B cell (primary cell): ENCODE data around the gene MXRA5. TPM values are rescaled to one million over a fixed set of nuclear protein-coding genes. Genes with fewer than 3 reads are reported as not detected.

ENCODE experiments used
- ATAC-seq: fragments of 200-7000 bp; cut with Tn5 transposase; one replicate; pipeline ENCODE4 v1.10.0; 2021; ENCODE audit warnings: low read depth, mild to moderate bottlenecking, moderate number of reproducible peaks, moderate library complexity
- CTCF ChIA-PET: fragments of 350-600 bp; sonication (Branson Sonifier 250); formaldehyde crosslinking; loops from one replicate; lab custom pipeline; 2021; ENCODE audit warnings: antibody characterized with exemption, inconsistent platforms; lab: Charles Lee
- POLR2A ChIA-PET: fragments of 350-600 bp; sonication (Branson Sonifier 250); formaldehyde crosslinking; loops from one replicate; lab custom pipeline; 2021; ENCODE audit warnings: antibody characterized with exemption; lab: Charles Lee
- DNase-seq: peaks from one replicate; pipeline ENCODE4 v3.0.0; 2013
- H2AFZ ChIP-seq: 2 replicates; pipeline ENCODE4 v1.6.1; 2012; ENCODE audit warnings: mild to moderate bottlenecking, low read depth, low read length; ENCODE audit not compliant: insufficient read depth, poor library complexity, severe bottlenecking
- H3K27ac ChIP-seq, 2 donors: 1 replicate in 1 of 2; 2 replicates in 1 of 2; pipeline ENCODE4 v1.5.1; 2012 to 2013; ENCODE audit warnings: low read length in 2 of 2, mild to moderate bottlenecking in 2 of 2, moderate library complexity in 1 of 2
- H3K27me3 ChIP-seq, 4 experiments: fragments of 200-600 bp in 1 of 4; sonication (generic) in 1 of 4; replicated peaks in 1 of 4; 1 replicate in 2 of 4; 2 replicates in 2 of 4; pipeline versions ENCODE4 v1.6.1 to v1.7.0; 2013 to 2016; ENCODE audit warnings: low read length in 3 of 4, mild to moderate bottlenecking in 2 of 4, mixed read lengths in 1 of 4, moderate library complexity in 1 of 4; ENCODE audit not compliant: insufficient read depth in 4 of 4, control insufficient read depth in 3 of 4; ENCODE audit errors: control extremely low read depth in 1 of 4
- H3K36me3 ChIP-seq, 2 experiments: replicated peaks in 1 of 2; 1 replicate in 1 of 2; 2 replicates in 1 of 2; pipeline versions ENCODE4 v1.6.1 to v1.7.1; 2013; ENCODE audit warnings: low read length in 1 of 2; ENCODE audit not compliant: insufficient read depth in 2 of 2, control insufficient read depth in 1 of 2; ENCODE audit errors: control extremely low read depth in 1 of 2, extremely low read depth in 1 of 2
- H3K4me1 ChIP-seq, 2 donors: fragments of 200-600 bp in 1 of 2; sonication (generic) in 1 of 2; 1 replicate in 1 of 2; 2 replicates in 1 of 2; pipeline versions ENCODE4 v1.5.1 to v1.6.1; 2013 to 2017; ENCODE audit warnings: low read length in 2 of 2; ENCODE audit not compliant: control insufficient read depth in 2 of 2, insufficient read depth in 2 of 2
- H3K4me2 ChIP-seq: replicated peaks from 2 replicates; pipeline ENCODE3; 2012; ENCODE audit warnings: mild to moderate bottlenecking, low read depth, low read length; ENCODE audit not compliant: poor library complexity, severe bottlenecking
- H3K4me3 ChIP-seq, 5 experiments: fragments of 200-600 bp in 1 of 5; sonication (generic) in 1 of 5; 1 replicate in 3 of 5; 2 replicates in 2 of 5; pipeline versions ENCODE4 v1.5.1 to v1.7.0; 2011 to 2016; ENCODE audit warnings: low read length in 4 of 5, mild to moderate bottlenecking in 4 of 5, low read depth in 2 of 5, control low read depth in 1 of 5, moderate library complexity in 1 of 5; ENCODE audit not compliant: insufficient read depth in 1 of 5; ENCODE audit errors: control extremely low read depth in 1 of 5, extremely low read depth in 1 of 5
- H3K79me2 ChIP-seq: fragments of 200-600 bp; sonication (generic); one replicate; pipeline ENCODE4 v1.6.0; 2016; ENCODE audit warnings: low read length; ENCODE audit not compliant: control insufficient read depth, insufficient read depth
- H3K9ac ChIP-seq: fragments of 200-600 bp; sonication (generic); 2 replicates; pipeline ENCODE4 v1.6.1; 2017; ENCODE audit warnings: mild to moderate bottlenecking, low read length, moderate library complexity
- H3K9me3 ChIP-seq, 3 donors: one replicate each; pipeline versions ENCODE4 v1.6.1 to v1.7.1; 2013; ENCODE audit warnings: low read length in 2 of 3; ENCODE audit not compliant: control insufficient read depth in 2 of 3, insufficient read depth in 1 of 3; ENCODE audit errors: control extremely low read depth in 1 of 3
- H4K20me1 ChIP-seq: 2 replicates; pipeline ENCODE4 v1.6.0; 2012; ENCODE audit warnings: mild to moderate bottlenecking, low read length; ENCODE audit not compliant: insufficient read depth, control insufficient read depth, poor library complexity, severe bottlenecking
- H3K27ac Mint-ChIP-seq: one replicate; pipeline ENCODE4 v1.8.0; 2021; ENCODE audit warnings: mixed read lengths
- H3K27me3 Mint-ChIP-seq: one replicate; pipeline ENCODE4 v1.8.0; 2021; ENCODE audit warnings: mixed read lengths
- H3K4me1 Mint-ChIP-seq: one replicate; pipeline ENCODE4 v1.8.0; 2021; ENCODE audit warnings: mixed read lengths
- H3K4me3 Mint-ChIP-seq: one replicate; pipeline ENCODE4 v1.8.0; 2021; ENCODE audit warnings: mixed read lengths
- H3K9me3 Mint-ChIP-seq: one replicate; pipeline ENCODE4 v1.8.0; 2022; ENCODE audit warnings: mixed read lengths; ENCODE audit not compliant: insufficient read depth
- CTCF ChIP-seq: fragments of 200-600 bp; IDR thresholded peaks from one replicate; pipeline ENCODE4 v1.8.0; 2022; ENCODE audit warnings: antibody characterized with exemption, mild to moderate bottlenecking
- EZH2 ChIP-seq: IDR thresholded peaks from 2 replicates; pipeline ENCODE4 v1.6.1; 2012; ENCODE audit warnings: borderline replicate concordance, low read depth, mild to moderate bottlenecking, moderate library complexity, low read length; ENCODE audit not compliant: insufficient read depth, poor library complexity, severe bottlenecking
- WGBS: methylation state at CpG from one replicate; pipeline ENCODE4 v1.1.5; 2013; ENCODE audit warnings: missing lambda C conversion rate; ENCODE audit not compliant: insufficient coverage; 5-methylcytosine and 5-hydroxymethylcytosine counted together
- intact Hi-C: fragments of 100-400 bp; cut with micrococcal nuclease; formaldehyde crosslinking; loops from one replicate; pipeline ENCODE4 v1.10.0; 2022
- polyA plus RNA-seq: library from polyadenylated mRNA; depleted of rRNA; stranded (reverse); fragments of >200 nt; gene quantifications from 2 replicates; pipeline ENCODE4 v1.2.3, GENCODE V29; 2012
- total RNA-seq, 2 donors: library from RNA; stranded (reverse); fragments of 120-200 nt in 1 of 2; gene quantifications; 1 replicate in 1 of 2; 2 replicates in 1 of 2; pipeline versions ENCODE4 v1.2.3 to v1.2.4, GENCODE V29; 2013 to 2022

Gene MXRA5
- total and polyA plus RNA-seq, 2 donors (not counting 1 experiment from before 2014, with no cell fraction given): not detected

- WGBS: no CpG with 5 or more reads among the region's 1 CpG
- Histone ChIP-seq H3K36me3 (no peaks in the 10 kb centered on the region), H3K9ac (no peak overlapping the region), H3K4me2 (no peak overlapping the region), H3K27me3 (no peaks in the 10 kb centered on the region), H4K20me1 (no peaks in the 10 kb centered on the region), H3K27ac (no peak overlapping the region), H3K4me3 (no peak overlapping the region), H3K4me1 (no peaks in the 10 kb centered on the region), H3K79me2 (no peaks in the 10 kb centered on the region), H2AFZ (no peak overlapping the region), H3K9me3 (peaks cover 0 to 2% (median 0%) of the 10 kb centered on the region in 3 donors)
- Mint-ChIP-seq H3K9me3 (no peaks in the 10 kb centered on the region), H3K27ac (no peak overlapping the region), H3K4me1 (no peaks in the 10 kb centered on the region), H3K4me3 (no peak overlapping the region), H3K27me3 (no peaks in the 10 kb centered on the region)
- ATAC-seq (no peak), DNase-seq (no peak)
- ChIA-PET POLR2A (no interaction called here), CTCF (no interaction called here)
- TF ChIP-seq EZH2: no peak
- TF ChIP-seq CTCF: no peak
- intact Hi-C loops: no loop called here
Measured at GRCh38 chrX:3299636-3300035, 46.8 kb downstream of the MXRA5 start.

GRCh38 chrX:3295731-3296130 is 50.7 kb downstream of the MXRA5 start:
- Histone ChIP-seq H3K36me3 (no peaks in the 10 kb centered on the region), H3K4me1 (no peaks in the 10 kb centered on the region), H3K4me3 (no peak overlapping the region), H3K79me2 (no peaks in the 10 kb centered on the region), H3K4me2 (no peak overlapping the region), H3K9me3 (peaks cover 0 to 2% (median 0%) of the 10 kb centered on the region in 3 donors), H2AFZ (no peak overlapping the region), H4K20me1 (no peaks in the 10 kb centered on the region), H3K27me3 (no peaks in the 10 kb centered on the region), H3K9ac (no peak overlapping the region), H3K27ac (no peak overlapping the region)
- no peaks in the 10 kb centered on the region for H3K27me3 Mint-ChIP-seq
- ATAC-seq (no peak), DNase-seq (no peak)
- intact Hi-C loops: no loop called here
- no peak overlapping the region for H3K4me3 Mint-ChIP-seq
- 69% methylated on average over 3 of the region's 5 CpGs for WGBS
- CTCF ChIA-PET: no interaction called here
- TF ChIP-seq EZH2 (no peak), CTCF (no peak)
- H3K27ac Mint-ChIP-seq: no peak overlapping the region
- no peaks in the 10 kb centered on the region for H3K4me1 Mint-ChIP-seq
- H3K9me3 Mint-ChIP-seq: no peaks in the 10 kb centered on the region
- POLR2A ChIA-PET: no interaction called here
